ENCODE data around the gene CLEC4G.
"Not testable (repeated sequence)": the region's sequence is repeated elsewhere in the genome, so short reads cannot be mapped to it uniquely, and the experiment has no call there.

The CLEC4G gene

DNA sequence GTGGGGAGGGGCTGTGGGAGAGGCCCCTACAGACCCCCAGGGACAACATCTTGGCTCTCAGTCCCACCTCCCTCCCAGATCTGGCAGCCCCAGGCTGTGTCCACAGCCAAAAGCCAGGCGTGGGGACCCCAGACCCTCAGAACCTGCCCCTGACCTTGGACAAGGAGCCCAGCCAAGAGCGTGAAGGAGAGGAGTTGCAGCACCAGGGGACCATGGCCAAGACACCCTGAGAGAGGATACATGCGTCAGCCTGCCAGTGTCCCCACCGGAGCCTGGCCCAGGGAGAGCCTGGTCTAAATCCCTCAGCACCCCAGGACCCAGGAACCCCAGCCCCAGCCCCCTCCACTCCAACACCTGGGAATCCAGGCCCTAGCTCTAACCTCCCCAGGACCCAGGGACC, 14.4 kb upstream of the CLEC4G start:
- not testable (repeated sequence) for DNase-seq

DNA sequence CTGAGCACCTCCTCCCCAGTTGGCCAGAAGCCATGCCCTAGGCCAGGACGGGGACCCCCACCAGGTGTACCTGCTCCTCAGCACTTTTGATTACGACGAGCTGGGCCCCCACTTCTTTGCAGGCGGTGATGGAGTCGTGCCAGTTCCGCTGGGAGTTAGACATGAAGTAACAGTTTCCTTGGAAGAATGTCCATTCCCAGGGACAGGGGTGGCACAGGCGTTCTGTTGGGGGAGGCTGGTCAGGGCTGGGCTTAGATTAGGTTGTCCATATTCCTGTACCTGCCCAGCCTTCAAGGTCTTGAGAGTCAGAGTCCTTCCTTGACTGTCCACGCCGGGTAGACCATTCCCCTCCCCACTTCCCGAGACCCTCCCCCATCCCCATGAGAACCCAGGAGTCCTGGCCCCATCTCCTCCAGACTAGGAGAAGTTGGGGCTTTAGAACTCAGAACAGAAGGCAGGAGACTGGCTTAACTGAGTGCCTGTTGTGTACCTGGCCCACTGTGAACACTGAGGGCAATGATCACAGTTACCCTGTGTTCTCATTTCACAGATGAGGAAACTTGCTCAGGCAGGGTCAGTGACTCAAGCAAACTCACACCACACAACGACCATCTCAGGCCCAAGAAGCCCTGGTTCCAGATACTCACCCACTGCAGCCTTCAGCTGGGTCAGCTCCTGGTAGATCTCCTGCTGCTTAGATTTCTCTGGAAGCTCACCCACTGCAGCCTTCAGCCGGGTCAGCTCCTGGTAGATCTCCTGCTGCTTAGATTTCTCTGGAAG, 13.2 kb upstream of the CLEC4G start:
- DNase-seq, result no peak

DNA sequence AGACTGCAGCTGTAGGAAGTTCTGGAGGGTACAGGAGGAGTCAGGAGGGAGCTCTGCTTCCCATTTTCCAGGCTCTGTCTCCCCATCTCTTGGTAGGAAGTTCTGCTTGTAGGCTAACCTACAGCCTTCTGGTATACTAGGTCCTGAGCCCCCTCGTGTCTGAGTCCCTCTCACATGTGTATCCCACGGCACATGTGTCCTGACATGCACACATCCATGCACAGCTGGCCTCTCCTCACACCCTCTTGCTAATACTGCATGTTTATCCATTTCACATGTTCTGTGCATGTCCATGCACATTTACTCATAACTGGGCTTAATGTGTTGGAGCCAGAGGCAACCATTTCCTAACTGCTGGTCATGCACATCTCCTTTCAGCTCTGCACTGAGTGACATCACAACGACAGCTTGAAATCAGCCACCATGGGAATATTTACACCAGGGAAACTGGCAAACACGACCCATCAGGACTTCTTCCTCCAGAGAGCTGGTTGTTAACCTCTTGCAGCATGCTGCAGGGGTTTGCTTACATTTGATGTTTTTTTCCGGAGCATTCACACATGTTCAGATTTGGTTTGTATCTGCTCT, 12.4 kb upstream of the CLEC4G start:
- DNase-seq, result no peak

DNA sequence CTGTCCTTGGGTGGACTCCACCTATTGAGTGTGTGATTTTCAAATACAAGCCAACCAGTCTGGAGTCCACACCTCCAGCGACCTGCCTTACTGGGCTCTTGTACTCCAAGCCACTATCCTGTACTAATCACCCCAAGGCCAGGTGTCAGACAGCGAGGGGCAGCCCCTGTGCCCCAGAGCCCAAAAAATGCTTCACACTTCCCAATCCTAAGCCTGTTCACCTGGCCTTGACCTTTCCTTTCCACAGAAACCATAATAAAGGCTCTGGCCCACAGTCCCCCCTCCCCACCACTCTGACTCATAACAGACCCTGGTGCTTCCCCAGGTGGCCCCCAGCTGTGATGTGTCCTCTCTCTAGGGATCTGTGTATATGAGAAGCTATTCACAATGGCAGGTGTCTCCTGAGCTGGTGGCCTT, 11.5 kb upstream of the CLEC4G start:
- no peak for DNase-seq

DNA sequence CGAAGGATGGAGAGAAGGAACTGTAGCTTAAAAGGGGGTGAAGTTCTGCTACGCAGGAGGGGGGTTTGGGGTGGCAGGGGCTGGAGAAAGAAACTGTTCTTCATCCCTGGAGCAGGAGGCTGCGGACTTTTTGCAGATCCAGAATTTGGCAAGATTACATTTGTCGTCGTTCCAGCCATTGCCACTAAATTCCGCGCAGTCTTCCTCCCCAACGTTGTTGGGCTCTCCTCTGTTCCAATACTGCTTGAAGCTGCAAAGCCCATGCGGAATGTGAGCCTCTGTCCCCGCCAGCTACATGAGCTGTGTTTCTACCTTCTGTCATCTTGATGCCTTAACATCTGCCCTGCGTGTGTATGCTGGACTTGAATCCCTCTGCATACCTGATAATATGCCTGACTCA, 11.1 kb upstream of the CLEC4G start:
- no peak for DNase-seq

DNA sequence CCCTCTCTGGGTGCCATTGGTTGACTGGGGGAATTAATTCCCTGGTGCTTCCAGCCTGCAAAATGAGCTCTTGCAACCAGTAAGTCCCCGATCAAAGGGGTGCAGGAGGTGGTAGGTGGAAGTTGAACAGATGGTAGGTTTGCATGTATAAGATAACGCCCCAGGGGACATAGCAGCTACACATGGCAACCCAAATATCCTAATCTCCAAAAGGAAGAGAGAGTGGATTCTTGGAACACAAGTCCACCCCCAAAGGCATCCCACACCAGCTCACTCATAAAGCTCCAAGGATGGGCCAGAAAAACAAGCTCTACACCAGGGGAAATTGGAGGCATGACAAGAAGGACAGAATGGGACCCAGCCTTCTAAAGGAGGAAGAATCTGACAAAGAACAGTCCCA, 10.7 kb upstream of the CLEC4G start:
- DNase-seq, result no peak

DNA sequence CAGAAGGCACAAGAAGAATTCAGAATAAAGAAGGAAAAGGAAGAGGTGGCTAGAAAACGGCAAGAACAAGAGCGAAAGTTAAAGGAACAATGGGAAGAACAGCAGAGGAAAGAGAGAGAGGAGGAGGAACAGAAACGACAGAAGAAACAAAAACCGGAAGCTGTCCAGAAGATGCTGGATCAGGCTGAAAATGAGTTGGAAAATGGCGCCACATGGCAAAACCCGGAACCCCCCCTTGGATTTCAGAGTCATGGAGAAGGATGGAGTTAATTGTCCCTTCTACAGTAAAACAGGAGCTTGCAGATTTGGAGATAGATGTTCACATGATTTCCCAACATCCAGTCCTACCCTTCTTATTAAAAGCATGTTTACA, 8.8 kb upstream of the CLEC4G start:
- no peak for DNase-seq

DNA sequence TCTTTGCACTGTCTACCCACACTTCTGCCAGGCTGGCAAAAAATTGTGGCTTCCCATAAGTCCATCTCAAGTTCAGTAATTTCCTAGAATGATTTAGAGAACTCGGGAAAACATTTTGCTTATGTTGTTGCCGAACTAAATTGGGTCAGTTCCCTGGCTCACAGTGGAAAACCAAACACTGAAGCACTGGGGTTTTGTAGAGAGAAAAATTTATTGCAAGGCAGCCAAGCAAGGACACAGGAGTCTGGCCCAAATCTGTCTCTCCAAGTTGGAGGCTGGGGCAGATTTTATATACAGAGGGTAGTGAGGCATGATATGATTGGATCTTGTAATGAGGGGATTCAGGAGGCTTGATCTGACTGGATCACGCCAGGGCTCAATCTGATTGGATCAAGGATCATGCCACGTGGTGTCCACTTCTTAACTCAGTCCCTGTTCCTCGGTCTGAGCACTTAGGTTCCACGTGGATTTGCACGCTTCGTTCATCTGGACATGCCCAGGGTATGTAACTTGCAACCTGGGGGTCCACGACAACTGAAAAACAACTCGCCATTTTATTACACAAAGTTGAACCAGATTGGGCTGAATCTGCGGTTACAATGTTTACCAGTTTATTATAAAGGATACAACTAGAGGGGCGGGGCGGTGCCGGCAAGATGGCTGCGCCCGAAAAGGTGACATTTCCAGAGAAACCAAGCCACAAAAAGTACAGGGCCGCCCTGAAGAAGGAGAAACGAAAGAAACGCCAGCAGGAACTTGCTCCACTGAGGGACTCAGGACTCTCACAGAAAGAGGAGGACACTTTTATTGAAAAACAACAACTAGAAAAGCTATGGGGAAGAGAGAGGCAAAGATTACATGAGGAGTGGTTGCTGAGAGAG, 8.1 kb upstream of the CLEC4G start:
- DNase-seq, result no peak

DNA sequence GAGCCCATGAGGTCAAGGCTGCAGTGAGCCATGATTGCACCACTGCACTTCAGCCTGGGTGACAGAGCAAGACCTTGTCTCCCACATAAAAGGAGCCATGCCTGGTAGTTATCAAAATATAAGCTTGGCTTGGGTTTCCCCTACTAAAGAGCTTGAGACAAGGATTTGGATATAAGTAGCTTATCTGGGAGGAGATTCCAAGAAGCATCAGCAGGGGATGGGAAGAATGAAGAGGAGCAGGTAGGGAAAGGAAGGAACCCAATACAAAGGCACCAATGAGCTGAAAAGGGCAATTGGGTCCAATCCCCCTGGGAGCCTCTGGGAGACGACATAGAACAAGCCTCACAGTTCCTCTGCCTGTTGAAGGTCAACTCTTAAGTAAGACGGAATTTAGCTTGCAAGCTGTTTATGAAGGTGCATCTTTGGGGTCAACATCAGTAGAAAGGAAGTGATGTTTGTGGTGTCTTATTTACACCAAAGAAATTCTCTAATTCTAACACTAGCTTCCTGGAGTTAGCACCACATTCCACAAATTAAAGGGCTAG, 7.4 kb upstream of the CLEC4G start:
- DNase-seq, result no peak

DNA sequence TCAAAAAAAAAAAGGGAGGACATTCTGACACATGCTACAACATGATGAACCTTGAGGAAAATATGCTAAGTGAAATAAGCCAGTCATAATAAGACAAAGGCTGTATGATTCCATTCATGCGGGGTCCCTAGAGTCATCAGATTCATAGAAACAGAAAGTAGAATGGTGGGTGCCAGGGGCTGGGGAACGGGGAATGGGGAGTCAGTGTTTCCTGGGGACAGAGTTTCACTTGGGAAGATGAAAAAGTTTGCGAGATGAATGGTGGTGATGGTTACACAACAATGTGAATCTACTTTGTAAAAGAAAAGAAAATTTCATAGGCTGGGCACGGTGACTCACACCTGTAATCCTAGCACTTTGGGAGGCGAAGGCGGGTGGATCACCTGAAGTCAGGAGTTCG, 6.1 kb upstream of the CLEC4G start:
- DNase-seq, result peak; percentile 56

DNA sequence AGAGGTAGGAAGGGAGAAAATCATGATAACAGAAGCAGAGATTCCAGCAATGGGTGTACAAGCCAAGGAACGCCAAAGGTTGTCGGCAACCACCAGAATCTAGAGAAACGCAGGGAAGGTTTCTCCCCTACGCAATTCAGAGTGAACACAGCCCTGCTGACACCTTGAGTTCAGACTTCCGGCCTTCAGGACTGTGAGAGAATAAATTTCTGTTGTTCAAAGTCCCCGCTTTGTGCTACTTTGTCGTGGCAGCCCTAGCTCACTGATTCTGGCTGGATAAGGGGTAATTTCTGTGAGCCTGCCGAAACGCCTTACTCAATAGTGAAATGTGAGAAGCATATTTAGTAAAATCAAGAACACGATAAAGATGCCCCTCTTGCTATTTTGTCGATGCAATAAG, 5.3 kb upstream of the CLEC4G start:
- no peak for DNase-seq

DNA sequence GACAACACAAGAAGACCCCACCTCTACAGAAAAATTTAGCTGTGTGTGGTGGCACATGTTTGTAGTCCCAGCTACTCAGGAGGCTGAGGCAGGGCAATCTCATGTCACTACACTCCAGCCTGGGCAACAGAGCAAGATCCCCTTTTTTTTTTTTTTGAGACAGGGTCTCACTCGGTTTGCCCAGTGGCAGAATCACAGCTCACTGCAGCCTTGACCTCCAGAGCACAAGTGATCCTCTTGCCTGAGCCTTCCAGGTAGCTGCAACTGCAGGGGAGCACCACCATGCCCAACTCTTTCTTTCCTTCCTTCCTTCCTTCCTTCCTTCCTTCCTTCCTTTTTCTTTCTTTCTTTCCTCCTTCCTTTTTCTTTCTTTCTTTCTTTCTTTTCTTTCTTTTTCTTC, 4.2 kb upstream of the CLEC4G start:
- no peak for DNase-seq

DNA sequence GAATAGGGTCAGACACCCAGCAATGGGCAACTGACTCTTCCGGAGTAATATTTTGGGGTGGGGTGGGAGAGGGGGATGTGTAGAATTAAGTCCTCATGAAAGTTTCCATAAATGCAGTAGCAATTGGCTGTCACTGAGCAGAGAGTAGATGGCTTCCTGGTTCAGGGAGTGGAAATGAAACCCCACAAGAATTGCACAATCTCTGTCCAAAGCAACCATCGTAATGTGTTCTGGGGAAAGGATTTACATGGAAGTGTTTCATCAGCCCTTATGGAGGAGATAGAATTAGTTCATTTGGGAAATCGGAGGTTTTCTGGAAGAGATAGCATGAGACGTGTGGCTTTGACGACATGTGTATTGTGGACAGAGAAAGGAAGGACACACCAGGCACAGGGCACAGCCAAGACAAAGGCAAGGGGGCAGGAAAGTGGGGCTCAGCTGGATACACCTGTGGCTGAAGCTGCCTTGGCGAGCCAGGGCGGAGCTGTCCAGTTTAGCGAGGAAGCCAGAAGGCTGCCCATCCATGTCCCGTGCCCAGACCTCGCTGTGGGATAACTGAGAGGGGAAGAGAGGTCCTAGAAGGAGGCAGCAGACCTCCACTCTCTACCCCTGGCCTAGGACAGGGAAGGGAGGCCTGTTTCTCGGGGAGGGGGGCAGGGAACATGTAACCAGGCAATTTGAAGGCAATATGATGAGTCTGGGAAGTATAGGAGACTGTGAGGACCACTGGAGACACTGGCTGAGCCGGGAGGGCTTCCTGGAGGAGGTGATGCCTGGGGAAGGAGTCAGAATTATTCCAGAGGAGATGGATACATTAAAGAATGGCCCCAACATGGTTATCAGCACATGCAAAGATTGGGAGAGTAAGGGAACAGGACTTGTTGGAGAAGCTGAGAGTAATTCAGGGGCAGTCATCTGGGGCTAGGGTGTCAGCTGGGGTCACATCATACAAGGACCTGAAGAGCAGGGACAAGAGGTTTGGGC, 2.6 kb upstream of the CLEC4G start:
- DNase-seq, result no peak

DNA sequence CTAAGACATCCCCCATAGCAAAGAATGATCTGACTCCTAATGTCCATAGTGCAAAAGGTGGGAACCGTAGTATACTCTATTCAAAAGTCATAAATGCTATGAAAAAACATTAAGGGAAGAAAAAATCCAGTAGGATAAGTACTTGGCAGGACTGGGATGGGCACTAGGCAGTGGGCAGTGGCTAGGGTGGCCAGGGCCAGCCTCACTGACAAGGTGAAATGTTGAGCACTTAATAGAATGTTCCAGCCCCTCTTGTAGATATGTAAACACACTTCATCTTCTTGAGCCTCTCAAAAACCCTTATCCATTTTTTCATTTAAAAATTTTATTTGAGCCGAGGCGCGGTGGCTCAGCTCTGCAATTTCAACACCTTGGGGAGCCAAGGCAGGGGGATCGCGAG, 1.5 kb upstream of the CLEC4G start:
- no peak for DNase-seq

DNA sequence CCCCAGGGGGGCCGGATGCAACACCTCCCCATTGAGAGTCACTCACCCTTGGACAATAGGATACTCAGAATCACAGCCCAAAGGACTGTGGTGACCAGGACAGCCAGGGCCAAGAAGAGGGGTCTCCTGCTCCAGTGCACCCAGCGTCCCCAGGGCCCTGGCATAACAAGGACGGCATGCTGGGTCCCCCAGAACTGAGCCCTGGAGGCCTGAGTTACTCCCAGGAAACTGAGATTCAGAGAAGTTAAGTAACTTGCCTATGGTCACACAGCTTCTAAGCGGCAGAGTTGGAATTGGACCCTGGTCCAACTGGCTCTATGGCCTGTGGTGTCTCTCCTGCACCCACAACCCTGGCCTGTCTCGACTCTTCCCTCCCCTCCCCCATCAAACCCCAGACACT, 295 bp downstream of the CLEC4G start:
- DNase-seq, result no peak

DNA sequence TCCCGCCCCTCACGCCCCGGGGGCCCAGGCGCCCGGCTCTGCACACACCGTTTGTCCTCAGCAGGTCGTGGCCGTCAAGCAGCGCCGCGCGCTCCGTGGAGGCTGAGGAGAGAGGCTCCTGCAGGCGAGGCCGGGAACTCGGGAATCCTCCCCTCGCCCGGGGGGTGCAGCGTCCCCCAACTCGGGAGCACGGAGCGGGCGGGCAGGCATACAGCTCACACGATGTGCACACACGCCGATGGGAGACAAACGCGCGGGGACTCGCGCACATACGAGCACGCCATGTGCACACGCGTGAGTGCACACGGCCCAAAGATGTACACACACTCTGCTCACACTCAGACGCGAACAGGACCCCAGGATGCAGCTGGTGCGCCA, 703 bp downstream of the CLEC4G start:
- DNase-seq, result no peak

DNA sequence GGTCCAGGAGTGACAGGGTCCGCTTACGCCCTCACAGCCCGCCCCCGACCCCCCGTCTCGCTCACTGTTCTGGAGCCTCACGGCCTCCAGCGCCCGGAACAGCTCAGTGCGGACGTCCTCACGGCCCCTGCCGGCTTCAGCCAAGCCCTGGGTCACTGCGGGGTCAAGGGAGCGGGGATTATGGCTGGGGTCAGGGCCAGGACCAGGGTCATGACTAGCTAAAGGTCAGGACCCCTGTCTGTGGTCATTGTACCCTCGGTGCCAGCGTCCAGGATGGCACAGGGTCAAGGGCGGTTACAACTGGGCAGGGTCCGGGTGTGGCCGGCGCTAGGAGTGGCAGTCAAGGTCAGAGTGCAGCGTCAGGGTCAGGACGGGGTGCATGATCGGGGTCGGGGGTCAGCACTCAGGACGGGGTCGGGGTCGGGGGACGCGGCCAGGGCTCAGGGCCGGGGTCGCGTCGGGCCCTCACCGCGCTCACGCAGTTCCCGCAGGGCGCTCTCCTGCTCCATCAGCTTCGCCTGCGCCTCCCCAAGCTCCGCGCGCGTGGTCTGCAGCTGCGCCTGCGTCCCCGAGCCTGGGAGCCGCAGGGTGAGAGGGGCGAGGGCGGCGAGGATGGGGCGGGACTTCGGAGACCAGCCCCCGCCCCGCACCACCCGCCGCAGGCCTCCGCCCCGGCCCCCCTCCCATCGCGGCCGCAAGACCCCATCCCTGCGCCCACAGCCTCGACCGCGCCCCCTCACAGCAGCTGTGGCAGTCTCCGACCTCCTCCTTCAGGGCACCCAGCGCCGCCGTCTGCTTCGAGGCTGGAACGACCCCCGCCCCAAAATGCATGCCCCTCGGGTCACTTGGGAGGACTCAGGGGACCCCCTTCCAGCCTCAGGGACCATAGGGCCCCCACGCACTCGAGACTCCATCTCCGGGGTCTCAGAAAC, 1.4 kb downstream of the CLEC4G start:
- no peak for DNase-seq

DNA sequence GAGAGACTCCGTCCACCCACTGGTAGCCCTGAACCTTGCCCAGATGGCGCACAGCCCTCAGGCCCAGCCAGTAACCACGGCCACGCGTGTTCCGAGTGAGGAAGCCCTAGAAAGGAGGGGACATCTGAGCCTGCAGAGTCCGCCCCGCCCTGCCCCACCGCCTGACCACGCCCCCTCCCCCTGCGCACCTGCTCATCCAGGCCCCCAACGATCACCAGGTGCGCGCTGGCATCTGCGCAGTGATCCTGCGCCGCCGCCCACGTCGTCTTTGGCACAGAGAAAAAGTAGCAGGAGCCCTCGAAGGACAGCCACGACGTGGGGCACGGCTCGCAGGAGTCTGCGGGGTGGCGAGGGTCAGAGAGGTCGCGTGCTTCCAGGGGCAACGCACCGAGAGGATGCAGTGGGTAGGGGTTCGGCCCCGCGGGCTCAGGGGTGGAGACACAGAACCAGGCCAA, 2.1 kb downstream of the CLEC4G start:
- no peak for DNase-seq

DNA sequence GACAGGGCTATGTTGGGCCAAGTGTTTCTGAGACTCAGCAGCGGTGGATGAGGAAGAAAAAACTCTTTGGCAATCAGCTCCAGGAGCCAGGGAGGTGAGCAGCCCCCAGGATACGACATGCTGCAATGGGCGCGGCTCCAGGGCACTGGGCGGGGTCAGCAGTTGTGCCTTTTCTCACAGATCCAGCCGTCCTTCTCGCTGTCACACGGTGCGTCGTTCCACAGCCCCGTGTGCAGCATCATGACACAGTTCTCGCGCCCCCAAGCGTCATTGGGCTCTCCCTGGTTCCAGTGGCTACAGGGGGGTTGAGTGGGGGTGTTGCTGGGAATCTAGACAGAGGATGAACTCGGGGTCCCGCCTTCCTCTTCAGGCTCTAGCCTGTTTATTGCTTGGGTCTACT, 2.7 kb downstream of the CLEC4G start:
- DNase-seq, result no peak

DNA sequence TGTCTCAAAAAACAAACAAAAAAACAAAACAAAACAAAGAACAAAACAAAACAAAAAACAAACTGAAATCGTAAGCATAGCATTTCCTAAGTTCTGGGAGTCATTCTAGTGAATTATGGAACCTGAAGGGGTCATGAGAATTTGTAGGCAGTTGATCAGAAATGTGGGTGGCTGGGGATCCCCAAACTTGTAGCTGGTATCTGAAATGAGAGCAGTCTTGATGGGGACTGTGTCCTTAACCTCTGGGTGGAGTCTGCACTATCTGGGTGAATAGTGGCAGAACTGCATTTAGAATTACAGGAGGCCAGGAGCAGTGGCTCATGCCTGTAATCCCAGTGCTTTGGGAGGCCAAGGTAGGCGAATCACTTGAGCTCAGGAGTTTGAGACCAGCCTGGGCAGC, 6.1 kb downstream of the CLEC4G start:
- DNase-seq, result no peak

DNA sequence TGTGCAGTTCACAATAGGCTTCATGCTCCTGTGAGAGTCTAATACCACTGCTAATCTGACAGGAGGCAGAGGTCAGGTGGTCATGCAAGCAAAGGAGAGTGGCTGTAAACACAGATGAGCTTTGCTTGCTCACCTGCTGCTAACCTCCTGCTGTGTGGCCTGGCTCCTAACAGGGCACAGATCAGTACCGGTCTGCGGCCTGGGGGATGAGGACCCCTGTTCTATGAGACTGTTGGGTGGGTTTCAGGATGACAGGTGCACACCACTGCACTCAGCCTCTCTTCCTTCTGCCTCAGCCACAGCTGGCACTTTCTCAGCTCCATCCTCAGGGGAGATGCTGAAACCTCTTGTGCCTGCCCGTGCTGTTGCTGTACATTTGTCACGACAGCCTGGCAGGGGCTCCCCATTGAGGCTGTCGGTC, 9.7 kb downstream of the CLEC4G start:
- DNase-seq, result no peak
